Keratinocyte (primary cell): Measurements from ENCODE around the gene CLPTM1L. TPM values are rescaled to one million over a fixed set of nuclear protein-coding genes. Genes with fewer than 3 reads are reported as not detected.
A peak's percentile ranks its signal among the peaks of the same experiment; 100 is the strongest.

ENCODE experiments used
- DNase-seq: peaks from one replicate; pipeline ENCODE4 v3.0.0-alpha.2; 2011; ENCODE audit warnings: low read depth, missing footprints, low spot score
- FAIRE-seq: peaks from 2 replicates; lab custom pipeline; 2011; peaks lifted over from hg19 to GRCh38; lab: Jason Lieb, UNC
- H2AFZ ChIP-seq: 2 replicates; pipeline ENCODE4 v1.6.0; 2012; ENCODE audit warnings: low read length, control low read depth, inconsistent platforms; ENCODE audit not compliant: control insufficient read depth
- H3K27ac ChIP-seq: 2 replicates; pipeline ENCODE4 v1.5.1; 2011; ENCODE audit warnings: low read length; ENCODE audit not compliant: control insufficient read depth, insufficient read depth
- H3K27me3 ChIP-seq: 3 replicates; pipeline ENCODE4 v1.6.0; 2011; ENCODE audit warnings: low read length; ENCODE audit not compliant: control insufficient read depth, insufficient read depth; ENCODE audit errors: extremely low read depth
- H3K36me3 ChIP-seq, 2 experiments: 2 replicates in 1 of 2; 3 replicates in 1 of 2; pipeline ENCODE4 v1.5.1; 2011; ENCODE audit warnings: low read length in 2 of 2, mild to moderate bottlenecking in 1 of 2; ENCODE audit not compliant: control insufficient read depth in 2 of 2, insufficient read depth in 2 of 2; ENCODE audit errors: extremely low read depth in 1 of 2
- H3K4me1 ChIP-seq: 3 replicates; pipeline ENCODE4 v1.5.1; 2011; ENCODE audit warnings: low read length; ENCODE audit not compliant: control insufficient read depth, insufficient read depth; ENCODE audit errors: extremely low read depth
- H3K4me2 ChIP-seq: 3 replicates; pipeline ENCODE4 v1.6.0; 2011; ENCODE audit warnings: low read depth, low read length; ENCODE audit not compliant: control insufficient read depth, insufficient read depth; ENCODE audit errors: extremely low read depth
- H3K4me3 ChIP-seq, 3 experiments: fragments of 200-600 bp in 1 of 3; sonication (generic) in 1 of 3; 2 replicates in 2 of 3; 3 replicates in 1 of 3; pipeline ENCODE4 v1.5.1; 2011 to 2016; ENCODE audit warnings: low read length in 3 of 3, mild to moderate bottlenecking in 3 of 3, control low read depth in 2 of 3, inconsistent platforms in 1 of 3, low read depth in 1 of 3, mixed read lengths in 1 of 3, mixed run types in 1 of 3, moderate library complexity in 1 of 3; ENCODE audit not compliant: control insufficient read depth in 2 of 3, insufficient read depth in 2 of 3; ENCODE audit errors: extremely low read depth in 1 of 3
- H3K79me2 ChIP-seq: 2 replicates; pipeline ENCODE4 v1.6.0; 2012; ENCODE audit warnings: low read length; ENCODE audit not compliant: control insufficient read depth, insufficient read depth
- H3K9ac ChIP-seq: 3 replicates; pipeline ENCODE4 v1.6.0; 2011; ENCODE audit warnings: low read length; ENCODE audit not compliant: control insufficient read depth, insufficient read depth; ENCODE audit errors: extremely low read depth
- H3K9me1 ChIP-seq: 3 replicates; pipeline ENCODE4 v1.6.0; 2011; ENCODE audit warnings: low read length; ENCODE audit not compliant: control insufficient read depth, insufficient read depth; ENCODE audit errors: extremely low read depth
- H3K9me3 ChIP-seq: 2 replicates; pipeline ENCODE4 v1.5.1; 2012; ENCODE audit warnings: low read depth, low read length; ENCODE audit not compliant: control insufficient read depth
- H4K20me1 ChIP-seq: 3 replicates; pipeline ENCODE4 v1.6.0; 2011; ENCODE audit warnings: low read length; ENCODE audit not compliant: control insufficient read depth, insufficient read depth; ENCODE audit errors: extremely low read depth
- CTCF ChIP-seq, 3 experiments: IDR thresholded peaks in 1 of 3; conservative IDR thresholded peaks in 1 of 3; optimal IDR thresholded peaks in 1 of 3; 2 replicates in 2 of 3; 3 replicates in 1 of 3; pipeline versions ENCODE3 to v1.5.1; 2011; ENCODE audit warnings: low read length in 3 of 3, mild to moderate bottlenecking in 3 of 3, moderate library complexity in 2 of 3, control low read depth in 1 of 3, inconsistent platforms in 1 of 3; ENCODE audit not compliant: insufficient read depth in 2 of 3; ENCODE audit errors: extremely low read depth in 1 of 3
- EZH2 ChIP-seq: IDR thresholded peaks from one replicate; pipeline ENCODE4 v1.6.1; 2012; ENCODE audit warnings: inconsistent platforms, mild to moderate bottlenecking, low read length, moderate library complexity
- dilution Hi-C: fragments of 300-500 bp; cut with MboI; formaldehyde crosslinking; loops from one replicate; pipeline ENCODE4 v1.7.0; 2020; ENCODE audit warnings: low sequenced_read_pairs; ENCODE audit not compliant: extremely low pct_ligation_motif_present
- polyA plus RNA-seq, 5 experiments: library from polyadenylated mRNA; depleted of rRNA in 3 of 5; stranded (reverse) in 3 of 5; stranded (forward) in 1 of 5; unstranded in 1 of 5; fragments of >200 nt; gene quantifications; 1 replicate in 1 of 5; 2 replicates in 3 of 5; 3 replicates in 1 of 5; pipeline versions ENCODE4 v1.2.1 to v1.2.3, GENCODE V29; 2011 to 2012; ENCODE audit warnings: missing spikeins in 2 of 5, low read depth in 1 of 5, low replicate concordance in 1 of 5

The CLPTM1L gene
- polyA plus RNA-seq, 1 donor (not counting 4 experiments of a cell fraction or from before 2014, with no cell fraction given): 142 TPM

GRCh38 chr5:1330847-1331831 is 13.8 kb downstream of the CLPTM1L start:
- Histone ChIP-seq H3K27ac (peak overlapping the region; percentile 98), H3K9ac (peak overlapping the region; percentile 71), H3K36me3 (peaks cover 24 to 43% of the 10 kb centered on the region in 2 experiments), H3K4me2 (peak overlapping the region; percentile 30), H3K79me2 (peaks cover 9% of the 10 kb centered on the region), H3K27me3 (no peaks in the 10 kb centered on the region), H2AFZ (no peak overlapping the region), H4K20me1 (peaks cover 2% of the 10 kb centered on the region), H3K4me1 (peaks cover 42% of the 10 kb centered on the region), H3K9me1 (no peaks in the 10 kb centered on the region), H3K4me3 (no peak overlapping the region), H3K9me3 (peaks cover 4% of the 10 kb centered on the region)
- DNase-seq (no peak), FAIRE-seq (no peak)
- dilution Hi-C loops: no loop called here
- no peak for TF ChIP-seq CTCF (optimal IDR thresholded peaks at IDR 0.05 in 1 of 3, IDR thresholded peaks at IDR 0.05 in 1 of 3, conservative IDR thresholded peaks at IDR 0.05 in 1 of 3; ENCODE audit: extremely low read depth in 1 of 3, insufficient read depth in 2 of 3, low read length in 3 of 3)
- no peak for TF ChIP-seq EZH2

- H4K20me1 ChIP-seq: peaks cover 2% of the 10 kb centered on the region
- H3K27me3 ChIP-seq: no peaks in the 10 kb centered on the region
- H3K9me1 ChIP-seq: no peaks in the 10 kb centered on the region
- TF ChIP-seq EZH2 (no peak), CTCF (optimal IDR thresholded peaks at IDR 0.05 in 1 of 3, IDR thresholded peaks at IDR 0.05 in 1 of 3, conservative IDR thresholded peaks at IDR 0.05 in 1 of 3; ENCODE audit: extremely low read depth in 1 of 3, insufficient read depth in 2 of 3, low read length in 3 of 3) (no peak)
- H2AFZ ChIP-seq: no peak overlapping the region
- peak overlapping the region; percentile 48 for H3K4me2 ChIP-seq
- H3K9me3 ChIP-seq: peaks cover 4% of the 10 kb centered on the region
- DNase-seq (peak; percentile 94), FAIRE-seq (no peak)
- H3K36me3 ChIP-seq: peaks cover 19 to 38% of the 10 kb centered on the region in 2 experiments
- H3K9ac ChIP-seq: peak overlapping the region; percentile 79
- peak overlapping the region; percentile 98 for H3K27ac ChIP-seq
- peak overlapping the region in 1 of 3 experiments; percentile 34 for H3K4me3 ChIP-seq
- H3K4me1 ChIP-seq: peaks cover 42% of the 10 kb centered on the region
- H3K79me2 ChIP-seq: peaks cover 3% of the 10 kb centered on the region
- dilution Hi-C loops: no loop called here
These were observed 14.6 kb downstream of the CLPTM1L start for GRCh38 chr5:1330146-1330846.
